Fibroblast of the aortic adventitia (primary cell): ENCODE data around the gene PLXND1. TPM values are rescaled to one million over a fixed set of nuclear protein-coding genes. Genes with fewer than 3 reads are reported as not detected.

Experiments
- DNase-seq: peaks from one replicate; pipeline ENCODE4 v3.0.0-alpha.2; 2010; ENCODE audit warnings: low read depth
- H3K4me3 ChIP-seq: 2 replicates; pipeline ENCODE4 v1.5.1; 2011; ENCODE audit warnings: low read depth, mild to moderate bottlenecking, control low read depth, low read length, moderate library complexity
- total RNA-seq: library from RNA; depleted of rRNA; stranded (reverse); fragments of >200 nt; gene quantifications from 2 replicates; pipeline ENCODE4 v1.2.3, GENCODE V29; 2012; ENCODE audit warnings: low replicate concordance
- TF ChIP-seq, protein P1 (sequence below): IDR thresholded peaks from 2 replicates; pipeline ENCODE4 v1.5.1; 2011; ENCODE audit warnings: mild to moderate bottlenecking, low read length, control low read depth, inconsistent platforms; ENCODE audit not compliant: insufficient read depth

PLXND1 gene
- total RNA-seq, 1 donor, result 31.4 TPM

DNA sequence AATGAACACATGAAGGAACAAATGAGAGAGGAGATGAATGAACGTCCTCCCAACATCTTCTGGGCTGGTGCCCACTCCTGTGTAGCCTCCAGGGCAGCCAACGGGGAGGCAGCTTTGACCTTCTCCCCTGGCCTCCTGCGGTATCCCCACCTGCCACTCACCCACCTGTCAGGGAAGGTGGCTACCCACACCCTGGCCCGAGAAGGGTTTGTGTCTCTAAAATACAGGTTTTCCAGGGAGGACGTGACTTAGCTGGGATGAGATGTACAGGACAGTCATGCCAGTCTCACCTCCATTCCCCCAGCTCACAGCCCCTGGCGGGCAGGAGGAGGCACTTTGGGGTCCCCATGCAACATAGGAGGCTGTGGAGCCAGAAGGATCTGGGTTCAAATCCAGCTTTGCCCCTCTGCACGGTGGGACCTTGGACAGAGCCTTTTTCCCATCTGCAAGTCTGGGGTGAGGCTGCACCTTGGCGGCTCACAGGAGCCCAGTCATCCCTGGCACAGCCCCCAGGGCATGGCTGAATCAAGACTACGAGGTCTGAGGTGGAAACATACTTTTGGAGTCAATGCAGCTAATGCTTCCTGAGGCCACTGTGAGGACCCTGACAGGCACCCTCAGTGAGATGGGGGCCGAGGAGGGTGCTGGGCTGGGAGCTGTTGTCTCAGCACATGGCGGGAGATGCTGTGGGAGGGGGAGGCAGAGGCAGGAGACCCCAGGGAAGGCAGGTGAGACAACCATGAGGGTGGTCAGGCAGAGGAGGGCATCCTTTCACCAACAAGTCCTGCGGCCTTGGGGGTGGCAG lies 11.1 kb upstream of the PLXND1 start:
- no peak for DNase-seq
- TF ChIP-seq, protein P1, sequence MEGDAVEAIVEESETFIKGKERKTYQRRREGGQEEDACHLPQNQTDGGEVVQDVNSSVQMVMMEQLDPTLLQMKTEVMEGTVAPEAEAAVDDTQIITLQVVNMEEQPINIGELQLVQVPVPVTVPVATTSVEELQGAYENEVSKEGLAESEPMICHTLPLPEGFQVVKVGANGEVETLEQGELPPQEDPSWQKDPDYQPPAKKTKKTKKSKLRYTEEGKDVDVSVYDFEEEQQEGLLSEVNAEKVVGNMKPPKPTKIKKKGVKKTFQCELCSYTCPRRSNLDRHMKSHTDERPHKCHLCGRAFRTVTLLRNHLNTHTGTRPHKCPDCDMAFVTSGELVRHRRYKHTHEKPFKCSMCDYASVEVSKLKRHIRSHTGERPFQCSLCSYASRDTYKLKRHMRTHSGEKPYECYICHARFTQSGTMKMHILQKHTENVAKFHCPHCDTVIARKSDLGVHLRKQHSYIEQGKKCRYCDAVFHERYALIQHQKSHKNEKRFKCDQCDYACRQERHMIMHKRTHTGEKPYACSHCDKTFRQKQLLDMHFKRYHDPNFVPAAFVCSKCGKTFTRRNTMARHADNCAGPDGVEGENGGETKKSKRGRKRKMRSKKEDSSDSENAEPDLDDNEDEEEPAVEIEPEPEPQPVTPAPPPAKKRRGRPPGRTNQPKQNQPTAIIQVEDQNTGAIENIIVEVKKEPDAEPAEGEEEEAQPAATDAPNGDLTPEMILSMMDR, result no peak
- H3K4me3 ChIP-seq, result no peak overlapping the region

DNA sequence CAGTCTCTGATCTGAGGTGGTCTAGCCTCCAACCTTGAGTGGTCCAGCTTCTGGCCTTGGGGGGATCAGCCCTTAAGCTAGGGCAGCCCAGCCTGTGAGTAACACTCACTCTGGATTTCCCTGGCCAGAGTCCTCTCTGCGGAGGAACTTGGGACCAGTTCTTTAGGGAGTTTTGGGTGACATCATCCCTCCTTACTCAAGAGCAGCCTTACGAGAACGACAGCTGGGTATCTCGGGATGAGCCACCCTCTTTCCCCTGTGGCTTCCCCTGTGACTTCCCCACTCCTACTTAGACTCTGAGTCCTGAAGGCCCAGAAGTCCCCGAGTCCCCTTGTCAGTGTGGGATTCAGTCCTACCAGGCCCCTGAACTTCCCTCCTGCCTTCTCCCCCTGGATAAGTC lies 10.2 kb upstream of the PLXND1 start:
- TF ChIP-seq, protein P1, result no peak
- DNase-seq, result peak; percentile 64
- no peak overlapping the region for H3K4me3 ChIP-seq

DNA sequence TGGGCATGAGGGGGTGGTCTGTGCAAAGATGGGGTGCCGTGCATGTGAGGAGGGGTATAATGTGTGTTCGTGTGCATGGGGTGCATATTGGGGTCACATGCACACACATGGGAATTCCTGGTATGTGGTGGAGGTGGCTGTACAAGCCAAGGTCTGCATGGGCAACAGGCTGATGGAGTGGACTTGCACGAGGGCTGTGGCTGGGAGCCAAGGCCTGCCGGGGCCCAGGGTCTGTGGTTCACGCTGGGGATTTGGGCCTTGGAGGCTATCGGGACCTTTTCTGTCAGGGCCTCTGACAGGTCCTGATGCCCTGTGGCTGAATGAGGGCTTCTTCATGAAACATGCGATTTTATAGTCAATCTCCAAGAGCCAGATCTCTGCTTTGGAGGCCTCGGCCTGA lies 9.8 kb upstream of the PLXND1 start:
- TF ChIP-seq, protein P1, result no peak
- DNase-seq, result no peak

GRCh38 chr3:129615751-129616281 lies 9.3 kb upstream of the PLXND1 start:
- no peak overlapping the region for H3K4me3 ChIP-seq
- TF ChIP-seq, protein P1, result no peak
- DNase-seq, result no peak

More for the DNA sequence above, 9.8 kb upstream of the PLXND1 start:
- no peak overlapping the region for H3K4me3 ChIP-seq

DNA sequence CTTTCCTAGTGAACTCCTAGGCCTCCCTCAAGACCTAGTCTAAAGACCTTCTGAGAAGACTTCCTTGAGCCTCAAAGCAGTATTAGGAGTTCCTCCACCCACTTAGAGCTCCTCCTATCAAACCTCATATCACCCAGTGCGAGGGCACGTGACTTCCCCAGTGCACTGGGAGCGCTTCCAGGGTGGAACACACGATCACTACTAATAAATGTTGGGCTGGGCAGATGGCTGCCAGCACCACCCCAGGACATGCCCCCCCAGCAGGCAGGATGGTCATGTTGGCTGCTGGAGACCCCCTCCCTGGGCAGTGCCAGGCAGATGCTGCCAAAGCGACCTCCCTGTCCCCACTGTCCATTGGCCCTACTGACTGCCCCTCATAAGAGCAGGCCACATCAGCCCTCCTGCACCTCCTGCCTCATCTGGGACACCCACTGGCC lies 8.5 kb upstream of the PLXND1 start:
- H3K4me3 ChIP-seq, result no peak overlapping the region
- peak; percentile 32 for DNase-seq
- TF ChIP-seq, protein P1, result no peak

GRCh38 chr3:129614435-129614834 lies 8.0 kb upstream of the PLXND1 start:
- no peak for DNase-seq
- H3K4me3 ChIP-seq, result no peak overlapping the region
- TF ChIP-seq, protein P1, result no peak

GRCh38 chr3:129613367-129613740 lies 6.9 kb upstream of the PLXND1 start:
- H3K4me3 ChIP-seq, result no peak overlapping the region
- TF ChIP-seq, protein P1, result no peak
- no peak for DNase-seq
